Neural progenitor cell (in vitro differentiated cells): ENCODE data around the gene DNAH14.

Experiments used
- EZH2 ChIP-seq: fragments of 200-600 bp; sonication (generic); IDR thresholded peaks from 2 replicates; pipeline ENCODE4 v1.6.1; 2017; ENCODE audit warnings: antibody characterized with exemption, mild to moderate bottlenecking, moderate library complexity
- EZH2phosphoT487 ChIP-seq: fragments of 200-600 bp; sonication (generic); IDR thresholded peaks from 2 replicates; pipeline ENCODE4 v1.6.1; 2017; ENCODE audit warnings: antibody characterized with exemption
- TF ChIP-seq, protein P1 (sequence below): fragments of 200-600 bp; sonication (generic); IDR thresholded peaks from 2 replicates; pipeline ENCODE4 v1.5.1; 2017; ENCODE audit warnings: antibody characterized with exemption, mild to moderate bottlenecking

DNA sequence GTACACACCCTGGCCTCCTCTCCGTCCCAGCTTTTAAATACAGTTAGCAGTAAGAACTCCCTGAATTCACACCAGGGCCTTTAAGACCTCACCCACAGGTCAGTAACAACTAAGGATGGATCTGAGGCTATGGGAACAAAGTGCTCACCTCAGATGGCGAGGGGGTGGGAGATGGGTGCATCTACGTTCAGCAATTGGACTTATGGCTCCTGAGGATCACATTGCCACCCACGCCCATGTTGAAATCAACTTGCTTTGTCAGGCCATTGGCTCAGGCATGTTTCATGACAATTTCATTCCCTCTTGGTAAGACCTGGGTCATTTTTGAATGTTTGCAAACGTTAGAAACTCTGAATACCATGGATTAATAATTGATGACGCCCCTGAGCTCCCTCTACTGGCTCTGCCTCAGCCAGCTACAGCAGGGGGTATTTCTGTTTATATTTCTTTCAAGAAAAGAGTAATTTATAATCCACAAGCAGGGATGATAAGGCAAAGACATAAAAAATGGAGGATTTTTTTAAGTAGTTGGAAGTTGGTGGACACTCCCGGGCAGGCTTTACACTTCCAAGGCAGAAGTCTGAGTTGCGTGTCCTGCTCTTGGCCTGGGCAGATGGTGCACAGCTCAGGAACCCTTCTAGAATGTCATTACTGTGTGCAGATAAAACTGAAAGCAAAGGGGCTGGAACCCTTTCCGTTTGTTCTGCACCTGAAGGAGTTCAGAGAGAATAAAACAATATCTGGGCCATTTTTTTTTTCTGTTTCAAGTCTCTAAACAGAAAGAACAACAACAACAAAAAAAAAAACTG, 512.0 kb downstream of the DNAH14 start:
- TF ChIP-seq, protein P1, sequence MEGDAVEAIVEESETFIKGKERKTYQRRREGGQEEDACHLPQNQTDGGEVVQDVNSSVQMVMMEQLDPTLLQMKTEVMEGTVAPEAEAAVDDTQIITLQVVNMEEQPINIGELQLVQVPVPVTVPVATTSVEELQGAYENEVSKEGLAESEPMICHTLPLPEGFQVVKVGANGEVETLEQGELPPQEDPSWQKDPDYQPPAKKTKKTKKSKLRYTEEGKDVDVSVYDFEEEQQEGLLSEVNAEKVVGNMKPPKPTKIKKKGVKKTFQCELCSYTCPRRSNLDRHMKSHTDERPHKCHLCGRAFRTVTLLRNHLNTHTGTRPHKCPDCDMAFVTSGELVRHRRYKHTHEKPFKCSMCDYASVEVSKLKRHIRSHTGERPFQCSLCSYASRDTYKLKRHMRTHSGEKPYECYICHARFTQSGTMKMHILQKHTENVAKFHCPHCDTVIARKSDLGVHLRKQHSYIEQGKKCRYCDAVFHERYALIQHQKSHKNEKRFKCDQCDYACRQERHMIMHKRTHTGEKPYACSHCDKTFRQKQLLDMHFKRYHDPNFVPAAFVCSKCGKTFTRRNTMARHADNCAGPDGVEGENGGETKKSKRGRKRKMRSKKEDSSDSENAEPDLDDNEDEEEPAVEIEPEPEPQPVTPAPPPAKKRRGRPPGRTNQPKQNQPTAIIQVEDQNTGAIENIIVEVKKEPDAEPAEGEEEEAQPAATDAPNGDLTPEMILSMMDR = peak; percentile 16
- TF ChIP-seq EZH2 (no peak), EZH2phosphoT487 (no peak)
